Psoas muscle (tissue), 8 donors: ENCODE results near the gene CLMP. TPM values are rescaled to one million over a fixed set of nuclear protein-coding genes. Genes with fewer than 3 reads are reported as not detected.

ENCODE experiments used
- ATAC-seq, 4 donors: fragments of 200-7000 bp; cut with Tn5 transposase; one replicate each; pipeline ENCODE4 v1.9.1; 2020; ENCODE audit warnings: moderate library complexity in 3 of 4, mild to moderate bottlenecking in 2 of 4
- DNase-seq, 2 donors: peaks; one replicate each; pipeline ENCODE4 v3.0.0-alpha.2; 2020
- H3K27ac ChIP-seq: fragments of 200-600 bp; one replicate; pipeline ENCODE4 v1.8.0; 2022
- H3K27me3 ChIP-seq, 3 donors: fragments of 200-600 bp in 1 of 3; one replicate each; pipeline versions ENCODE4 v1.6.1 to v1.8.0; 2013 to 2022; ENCODE audit warnings: low read length in 2 of 3, mild to moderate bottlenecking in 2 of 3, moderate library complexity in 1 of 3; ENCODE audit not compliant: insufficient read depth in 3 of 3
- H3K36me3 ChIP-seq, 2 donors: fragments of 200-600 bp in 1 of 2; one replicate each; pipeline versions ENCODE4 v1.6.1 to v1.8.0; 2013 to 2022; ENCODE audit warnings: low read depth in 1 of 2, mild to moderate bottlenecking in 1 of 2, moderate library complexity in 1 of 2; ENCODE audit not compliant: insufficient read depth in 1 of 2
- H3K4me1 ChIP-seq: fragments of 200-600 bp; one replicate; pipeline ENCODE4 v1.8.0; 2022
- H3K4me3 ChIP-seq: fragments of 200-600 bp; one replicate; pipeline ENCODE4 v1.8.0; 2022; ENCODE audit warnings: mild to moderate bottlenecking
- H3K9me3 ChIP-seq: fragments of 200-600 bp; one replicate; pipeline ENCODE4 v1.8.0; 2022
- CTCF ChIP-seq: fragments of 200-600 bp; IDR thresholded peaks from one replicate; pipeline ENCODE4 v1.8.0; 2022; ENCODE audit warnings: antibody characterized with exemption
- WGBS, 3 donors: extraction: QIAGEN DNeasy Blood & Tissue Kit; methylation state at CpG; one replicate each; pipeline versions ENCODE4 v1.1.6 to v1.1.7; 2013; 5-methylcytosine and 5-hydroxymethylcytosine counted together
- intact Hi-C, 2 donors: fragments of 100-400 bp; cut with DNase I; formaldehyde crosslinking; loops; one replicate each; pipeline versions ENCODE4 v1.11.0 to v1.14.2; 2022
- polyA plus RNA-seq, 3 donors: library from polyadenylated mRNA; stranded (reverse); fragments of 200-250 nt; gene quantifications; one replicate each; pipeline ENCODE4 v1.2.3, GENCODE V29; 2013
- total RNA-seq, 4 donors: library from RNA; stranded (reverse); fragmentation: NEBNext Ultra II Directional in 2 of 4; extraction: Animal tissue kit (Norgen Biotek cat#: 25700) in 2 of 4; gene quantifications; one replicate each; pipeline versions ENCODE4 v1.2.1 to v1.2.4, GENCODE V29; 2021 to 2023
- donor health status: healthy with polysubstance abuse.
- donor health status: DM: no; HTN: no; CAD: no; lungs with moderate emphysema.
- donor health status: Bipolar disorder and iron deficiency.
- donor health status: healthy.
- donor health status: DM: yes; HTN: yes; CAD: no.
- donor health status: DM: no; HTN: no; CAD: no.
- donor health status: DM: no; HTN: no; CAD: no.
- donor health status: DM: yes; HTN: yes; CAD: no.

Gene CLMP
- total and polyA plus RNA-seq, 7 donors = 0.83 to 4.2 (median 2.9) TPM

- no peak overlapping the region for H3K4me3 ChIP-seq
- no peak for DNase-seq
- H3K36me3 ChIP-seq = peaks cover 20 to 55% of the 10 kb centered on the region in 2 donors
- H3K9me3 ChIP-seq = no peaks in the 10 kb centered on the region
- intact Hi-C loops = loop anchor here in 1 of 2 donors (5.0 to 10.0 kb wide), 2 partner anchors 196 to 398 kb away; partner anchors contain the start of gene UBASH3B
- 87 to 91% (median 88%) methylated on average over 5 of the region's 5 CpGs for WGBS, 3 donors
- peak in 2 of 4 donors; percentile 27 to 31 for ATAC-seq
- peaks cover 25% of the 10 kb centered on the region for H3K4me1 ChIP-seq
- H3K27ac ChIP-seq = no peak overlapping the region
- no peaks in the 10 kb centered on the region for H3K27me3 ChIP-seq
- no peak for TF ChIP-seq CTCF
Observed at GRCh38 chr11:123052901-123053721, 141.9 kb downstream of the CLMP start.

GRCh38 chr11:123051634-123052033 lies 143.4 kb downstream of the CLMP start:
- H3K4me1 ChIP-seq = peaks cover 10% of the 10 kb centered on the region
- no peaks in the 10 kb centered on the region for H3K27me3 ChIP-seq
- DNase-seq (no peak), ATAC-seq (peak in 1 of 4 donors; percentile 5)
- H3K27ac ChIP-seq = no peak overlapping the region
- 95 to 100% (median 97%) methylated on average over 4 of the region's 4 CpGs for WGBS, 3 donors
- H3K4me3 ChIP-seq = no peak overlapping the region
- intact Hi-C loops = loop anchor here in 1 of 2 donors (5.0 to 10.0 kb wide), 2 partner anchors 194 to 397 kb away; partner anchors contain the start of gene UBASH3B
- no peak for TF ChIP-seq CTCF
- no peaks in the 10 kb centered on the region for H3K9me3 ChIP-seq
- H3K36me3 ChIP-seq = peaks cover 9 to 40% of the 10 kb centered on the region in 2 donors

GRCh38 chr11:123051146-123051545 lies 143.9 kb downstream of the CLMP start:
- Histone ChIP-seq H3K9me3 (no peaks in the 10 kb centered on the region), H3K4me3 (no peak overlapping the region), H3K27ac (no peak overlapping the region), H3K27me3 (no peaks in the 10 kb centered on the region), H3K4me1 (peaks cover 5% of the 10 kb centered on the region), H3K36me3 (peaks cover 7 to 36% of the 10 kb centered on the region in 2 donors)
- ATAC-seq (peak in 1 of 4 donors; percentile 2), DNase-seq (no peak)
- 95 to 96% (median 95%) methylated on average over 9 of the region's 9 CpGs for WGBS, 3 donors
- intact Hi-C loops = loop anchor here in 1 of 2 donors (5.0 to 10.0 kb wide), 2 partner anchors 194 to 396 kb away; partner anchors contain the start of gene UBASH3B
- no peak for TF ChIP-seq CTCF

- WGBS, 3 donors = 80 to 86% (median 82%) methylated on average over 3 of the region's 3 CpGs
- H3K27ac ChIP-seq = no peak overlapping the region
- H3K27me3 ChIP-seq = no peaks in the 10 kb centered on the region
- intact Hi-C loops = no loop called here
- ATAC-seq (no peak), DNase-seq (no peak)
- no peaks in the 10 kb centered on the region for H3K4me1 ChIP-seq
- no peak overlapping the region for H3K4me3 ChIP-seq
- H3K36me3 ChIP-seq = peaks cover 0 to 6% of the 10 kb centered on the region in 2 donors
- no peak for TF ChIP-seq CTCF
- no peaks in the 10 kb centered on the region for H3K9me3 ChIP-seq
Observed at GRCh38 chr11:123047947-123048293, 147.1 kb downstream of the CLMP start.
